Thyroid gland (tissue), 4 donors: ENCODE data around the gene EXOC3L1.

ENCODE experiments used
- POLR2A ChIP-seq, 2 donors: fragments of 450-650 bp; IDR thresholded peaks; one replicate each; pipeline ENCODE4 v1.6.1; 2017; ENCODE audit warnings: antibody characterized with exemption in 2 of 2, mild to moderate bottlenecking in 2 of 2, moderate library complexity in 1 of 2
- TF ChIP-seq, protein P1 (sequence below), 6 experiments: fragments of 200-600 bp in 3 of 6; fragments of 450-650 bp in 3 of 6; sonication (generic) in 3 of 6; IDR thresholded peaks; one replicate each; pipeline ENCODE4 v1.5.1; 2016 to 2019; ENCODE audit warnings: antibody characterized with exemption in 6 of 6, mild to moderate bottlenecking in 2 of 6, inconsistent platforms in 1 of 6, moderate library complexity in 1 of 6

DNA sequence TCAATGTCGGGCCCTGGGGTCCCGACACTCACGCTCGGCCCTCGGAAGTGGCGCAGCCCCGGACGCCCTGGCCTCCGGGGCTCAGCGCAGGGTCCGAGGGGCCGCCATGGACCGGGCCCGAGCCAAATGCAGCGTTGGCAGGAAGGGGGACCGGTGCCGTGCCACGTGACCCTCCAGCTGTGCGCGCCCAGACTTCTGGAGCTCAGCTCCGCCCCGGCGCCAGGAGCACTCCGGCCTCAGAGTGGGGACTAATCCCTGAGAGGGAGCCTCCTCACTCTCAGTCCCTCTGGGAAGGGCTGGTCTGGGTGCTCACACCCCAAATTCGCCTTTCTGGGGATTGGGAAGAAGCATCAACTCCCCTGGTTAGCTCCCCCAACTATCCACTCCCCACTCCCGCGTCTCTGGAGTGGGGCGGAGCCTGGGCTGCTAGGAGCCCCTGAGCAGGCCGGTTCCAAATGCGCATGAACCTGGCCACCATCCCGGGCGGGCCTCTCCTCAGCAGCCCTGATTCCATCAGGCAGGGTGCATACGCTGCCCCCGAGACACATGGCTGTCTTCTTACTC, 39.0 kb downstream of the EXOC3L1 start, which contains the start of gene B3GNT9:
- TF ChIP-seq, protein P1, sequence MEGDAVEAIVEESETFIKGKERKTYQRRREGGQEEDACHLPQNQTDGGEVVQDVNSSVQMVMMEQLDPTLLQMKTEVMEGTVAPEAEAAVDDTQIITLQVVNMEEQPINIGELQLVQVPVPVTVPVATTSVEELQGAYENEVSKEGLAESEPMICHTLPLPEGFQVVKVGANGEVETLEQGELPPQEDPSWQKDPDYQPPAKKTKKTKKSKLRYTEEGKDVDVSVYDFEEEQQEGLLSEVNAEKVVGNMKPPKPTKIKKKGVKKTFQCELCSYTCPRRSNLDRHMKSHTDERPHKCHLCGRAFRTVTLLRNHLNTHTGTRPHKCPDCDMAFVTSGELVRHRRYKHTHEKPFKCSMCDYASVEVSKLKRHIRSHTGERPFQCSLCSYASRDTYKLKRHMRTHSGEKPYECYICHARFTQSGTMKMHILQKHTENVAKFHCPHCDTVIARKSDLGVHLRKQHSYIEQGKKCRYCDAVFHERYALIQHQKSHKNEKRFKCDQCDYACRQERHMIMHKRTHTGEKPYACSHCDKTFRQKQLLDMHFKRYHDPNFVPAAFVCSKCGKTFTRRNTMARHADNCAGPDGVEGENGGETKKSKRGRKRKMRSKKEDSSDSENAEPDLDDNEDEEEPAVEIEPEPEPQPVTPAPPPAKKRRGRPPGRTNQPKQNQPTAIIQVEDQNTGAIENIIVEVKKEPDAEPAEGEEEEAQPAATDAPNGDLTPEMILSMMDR (IDR thresholded peaks at IDR 0.05): no peak
- peak in 1 of 2 donors; percentile 56 for TF ChIP-seq POLR2A (IDR thresholded peaks at IDR 0.05)
